HEK293T (cell line): ENCODE measurements around the gene POU6F2.

ENCODE experiments used
- BHLHE40 ChIP-seq: fragments of 450-650 bp; IDR thresholded peaks from 2 replicates; pipeline ENCODE4 v1.6.1; 2016; ENCODE audit warnings: mild to moderate bottlenecking, moderate library complexity, borderline replicate concordance
- CTBP1 ChIP-seq: fragments of 450-650 bp; IDR thresholded peaks from 2 replicates; pipeline ENCODE4 v1.6.1; 2016; ENCODE audit warnings: borderline replicate concordance
- ELF4 ChIP-seq: fragments of 450-650 bp; IDR thresholded peaks from 2 replicates; pipeline ENCODE4 v1.6.1; 2017; ENCODE audit warnings: antibody characterized with exemption
- FOXA1 ChIP-seq: fragments of 450-650 bp; IDR thresholded peaks from 2 replicates; pipeline ENCODE4 v1.6.1; 2016; ENCODE audit warnings: mild to moderate bottlenecking
- FOXM1 ChIP-seq: fragments of 450-650 bp; IDR thresholded peaks from 2 replicates; pipeline ENCODE4 v1.6.1; 2017; ENCODE audit warnings: mild to moderate bottlenecking, borderline replicate concordance
- L3MBTL2 ChIP-seq: fragments of 450-650 bp; conservative IDR thresholded peaks from 2 replicates; pipeline ENCODE4 v1.6.1; 2016; ENCODE audit warnings: mild to moderate bottlenecking
- NFRKB ChIP-seq: fragments of 450-650 bp; IDR thresholded peaks from 2 replicates; pipeline ENCODE4 v1.6.1; 2016; ENCODE audit warnings: mild to moderate bottlenecking, moderate library complexity
- SP1 ChIP-seq: fragments of 450-650 bp; IDR thresholded peaks from 2 replicates; pipeline ENCODE4 v1.6.1; 2017
- SUZ12 ChIP-seq: fragments of 450-650 bp; IDR thresholded peaks from 2 replicates; pipeline ENCODE4 v1.6.1; 2016; ENCODE audit warnings: mild to moderate bottlenecking
- TARDBP ChIP-seq: fragments of 450-650 bp; IDR thresholded peaks from 2 replicates; pipeline ENCODE4 v1.6.1; 2016
- ZNF384 ChIP-seq: fragments of 450-650 bp; IDR thresholded peaks from 2 replicates; pipeline ENCODE4 v1.6.1; 2016

DNA sequence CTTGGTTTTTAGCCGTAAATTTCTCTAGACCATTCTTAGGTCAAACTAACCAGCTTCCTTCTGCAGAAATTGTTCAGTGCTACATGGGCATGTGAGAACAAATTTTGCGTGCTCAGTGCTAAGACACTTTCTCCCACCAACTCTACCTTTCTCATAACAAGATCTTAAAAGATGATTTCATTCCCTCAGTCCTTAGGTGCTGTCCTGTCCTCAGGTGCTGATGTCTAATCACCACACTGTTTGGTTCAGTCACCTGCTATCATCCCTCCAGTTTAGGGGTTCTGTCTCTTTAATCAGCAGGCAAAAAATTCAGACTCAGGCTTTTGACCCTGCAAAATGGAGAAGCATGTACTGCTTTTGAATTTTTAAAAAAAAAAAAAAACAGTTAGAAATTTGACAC, 361.0 kb downstream of the POU6F2 start:
- no peak for TF ChIP-seq ELF4
- TF ChIP-seq TARDBP, result no peak
- TF ChIP-seq NFRKB, result no peak
- no peak for TF ChIP-seq SUZ12
- TF ChIP-seq FOXM1, result no peak
- no peak for TF ChIP-seq L3MBTL2
- TF ChIP-seq FOXA1, result no peak
- no peak for TF ChIP-seq CTBP1
- TF ChIP-seq SP1, result no peak
- TF ChIP-seq BHLHE40, result no peak
- no peak for TF ChIP-seq ZNF384
